ENCODE measurements around the gene TIMP2.

The TIMP2 gene

GRCh38 chr17:78820841-78821240, 104.3 kb downstream of the TIMP2 start:
- TF ChIP-seq SIN3A (IDR thresholded peaks at IDR 0.05; ENCODE audit: borderline replicate concordance, insufficient read depth, low read length) (no peak), POLR2AphosphoS5 (IDR thresholded peaks at IDR 0.05; ENCODE audit: low read depth, low read length) (no peak), TAF1 (IDR thresholded peaks at IDR 0.05; ENCODE audit: borderline replicate concordance, insufficient read depth, low read length) (no peak), FOXP2 (optimal IDR thresholded peaks at IDR 0.05; ENCODE audit: borderline replicate concordance, extremely low read depth, extremely low read length, insufficient read depth) (no peak)
- TF ChIP-seq, protein P1, sequence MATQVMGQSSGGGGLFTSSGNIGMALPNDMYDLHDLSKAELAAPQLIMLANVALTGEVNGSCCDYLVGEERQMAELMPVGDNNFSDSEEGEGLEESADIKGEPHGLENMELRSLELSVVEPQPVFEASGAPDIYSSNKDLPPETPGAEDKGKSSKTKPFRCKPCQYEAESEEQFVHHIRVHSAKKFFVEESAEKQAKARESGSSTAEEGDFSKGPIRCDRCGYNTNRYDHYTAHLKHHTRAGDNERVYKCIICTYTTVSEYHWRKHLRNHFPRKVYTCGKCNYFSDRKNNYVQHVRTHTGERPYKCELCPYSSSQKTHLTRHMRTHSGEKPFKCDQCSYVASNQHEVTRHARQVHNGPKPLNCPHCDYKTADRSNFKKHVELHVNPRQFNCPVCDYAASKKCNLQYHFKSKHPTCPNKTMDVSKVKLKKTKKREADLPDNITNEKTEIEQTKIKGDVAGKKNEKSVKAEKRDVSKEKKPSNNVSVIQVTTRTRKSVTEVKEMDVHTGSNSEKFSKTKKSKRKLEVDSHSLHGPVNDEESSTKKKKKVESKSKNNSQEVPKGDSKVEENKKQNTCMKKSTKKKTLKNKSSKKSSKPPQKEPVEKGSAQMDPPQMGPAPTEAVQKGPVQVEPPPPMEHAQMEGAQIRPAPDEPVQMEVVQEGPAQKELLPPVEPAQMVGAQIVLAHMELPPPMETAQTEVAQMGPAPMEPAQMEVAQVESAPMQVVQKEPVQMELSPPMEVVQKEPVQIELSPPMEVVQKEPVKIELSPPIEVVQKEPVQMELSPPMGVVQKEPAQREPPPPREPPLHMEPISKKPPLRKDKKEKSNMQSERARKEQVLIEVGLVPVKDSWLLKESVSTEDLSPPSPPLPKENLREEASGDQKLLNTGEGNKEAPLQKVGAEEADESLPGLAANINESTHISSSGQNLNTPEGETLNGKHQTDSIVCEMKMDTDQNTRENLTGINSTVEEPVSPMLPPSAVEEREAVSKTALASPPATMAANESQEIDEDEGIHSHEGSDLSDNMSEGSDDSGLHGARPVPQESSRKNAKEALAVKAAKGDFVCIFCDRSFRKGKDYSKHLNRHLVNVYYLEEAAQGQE (IDR thresholded peaks at IDR 0.05; ENCODE audit: insufficient read depth in 1 of 2, low read depth in 2 of 2, low read length in 2 of 2) = no peak

DNA sequence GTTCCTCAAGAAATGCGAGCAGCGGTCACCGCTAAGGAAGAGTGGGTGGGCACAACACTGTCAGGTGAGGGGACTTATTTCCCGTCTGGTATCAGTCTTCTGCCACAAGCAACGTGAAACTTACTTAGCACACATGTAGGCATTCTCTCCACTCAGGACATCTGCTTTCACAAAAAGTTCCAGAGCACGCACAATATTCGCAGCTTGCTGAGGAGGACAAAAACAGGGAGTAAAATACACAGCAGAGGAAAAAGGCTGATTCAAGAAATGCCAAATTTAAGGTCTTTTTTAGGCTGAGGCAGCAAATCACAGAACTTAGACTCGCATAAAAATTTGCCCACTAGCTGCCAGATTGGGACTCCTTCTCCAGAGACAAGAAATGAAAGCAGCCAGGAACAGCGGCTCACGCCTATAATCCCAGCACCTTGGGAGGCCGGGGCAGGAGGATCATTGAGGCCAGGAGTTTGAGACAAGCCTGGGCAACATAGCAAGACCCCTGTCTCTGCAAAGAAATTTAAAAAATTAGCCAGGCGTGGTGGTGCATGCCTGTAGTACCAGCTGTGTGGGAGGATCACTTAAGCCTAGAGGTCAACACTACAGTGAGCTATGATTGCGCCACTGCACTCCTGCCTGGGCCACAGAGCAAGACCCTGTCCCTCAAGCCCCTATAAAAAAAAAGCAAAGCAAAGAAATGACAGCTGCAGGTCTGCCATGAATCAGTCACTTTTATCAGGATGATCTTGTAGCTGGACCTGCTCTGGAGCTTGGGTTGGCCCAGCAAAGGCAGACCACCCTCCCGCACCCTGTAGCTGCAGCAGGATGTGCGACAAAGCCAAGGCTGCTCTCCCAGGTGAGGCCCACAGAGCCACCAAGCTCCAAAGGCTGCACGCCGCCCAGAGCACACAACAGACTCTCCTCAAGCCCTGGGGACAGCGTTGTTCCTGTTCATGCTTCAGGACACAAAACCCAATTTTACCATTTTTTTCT, 105.1 kb downstream of the TIMP2 start:
- TF ChIP-seq FOXP2 (optimal IDR thresholded peaks at IDR 0.05; ENCODE audit: borderline replicate concordance, extremely low read depth, extremely low read length, insufficient read depth) (no peak), POLR2AphosphoS5 (IDR thresholded peaks at IDR 0.05; ENCODE audit: low read depth, low read length) (no peak), SIN3A (IDR thresholded peaks at IDR 0.05; ENCODE audit: borderline replicate concordance, insufficient read depth, low read length) (no peak), TAF1 (IDR thresholded peaks at IDR 0.05; ENCODE audit: borderline replicate concordance, insufficient read depth, low read length) (no peak)
- TF ChIP-seq, protein P1 (IDR thresholded peaks at IDR 0.05; ENCODE audit: insufficient read depth in 1 of 2, low read depth in 2 of 2, low read length in 2 of 2) = no peak

DNA sequence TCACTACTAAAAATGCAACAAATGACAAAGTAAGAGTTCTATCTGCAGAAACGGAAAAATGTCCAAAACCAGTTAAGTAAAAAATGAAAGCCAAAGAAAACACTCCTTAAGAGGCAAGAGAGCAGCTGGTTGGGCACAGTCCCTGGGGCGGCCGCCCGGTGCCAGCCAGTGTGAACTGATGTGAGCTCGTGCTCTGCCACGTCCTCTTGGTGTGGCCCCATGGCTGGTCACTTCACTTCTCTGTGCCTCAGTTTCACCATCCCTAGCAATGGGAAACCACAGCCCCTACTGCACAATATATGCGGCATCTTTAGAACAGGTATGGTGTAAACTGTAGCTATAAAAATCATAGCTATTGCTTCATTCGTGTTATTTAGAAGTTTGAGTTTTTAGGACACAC, 105.8 kb downstream of the TIMP2 start:
- no peak for TF ChIP-seq FOXP2 (optimal IDR thresholded peaks at IDR 0.05; ENCODE audit: borderline replicate concordance, extremely low read depth, extremely low read length, insufficient read depth)
- no peak for TF ChIP-seq TAF1 (IDR thresholded peaks at IDR 0.05; ENCODE audit: borderline replicate concordance, insufficient read depth, low read length)
- no peak for TF ChIP-seq POLR2AphosphoS5 (IDR thresholded peaks at IDR 0.05; ENCODE audit: low read depth, low read length)
- TF ChIP-seq SIN3A (IDR thresholded peaks at IDR 0.05; ENCODE audit: borderline replicate concordance, insufficient read depth, low read length) = no peak
- TF ChIP-seq, protein P1 (IDR thresholded peaks at IDR 0.05; ENCODE audit: insufficient read depth in 1 of 2, low read depth in 2 of 2, low read length in 2 of 2) = no peak

GRCh38 chr17:78818932-78819331, 106.3 kb downstream of the TIMP2 start:
- TF ChIP-seq TAF1 (IDR thresholded peaks at IDR 0.05; ENCODE audit: borderline replicate concordance, insufficient read depth, low read length) = no peak
- peak; percentile 28; the same call in 1 of the 2 replicates for TF ChIP-seq POLR2AphosphoS5 (IDR thresholded peaks at IDR 0.05; ENCODE audit: low read depth, low read length)
- TF ChIP-seq FOXP2 (optimal IDR thresholded peaks at IDR 0.05; ENCODE audit: borderline replicate concordance, extremely low read depth, extremely low read length, insufficient read depth) = peak; percentile 79
- TF ChIP-seq SIN3A (IDR thresholded peaks at IDR 0.05; ENCODE audit: borderline replicate concordance, insufficient read depth, low read length) = peak; percentile 78; the same call in 1 of the 2 replicates
- TF ChIP-seq, protein P1 (IDR thresholded peaks at IDR 0.05; ENCODE audit: insufficient read depth in 1 of 2, low read depth in 2 of 2, low read length in 2 of 2) = peak in 1 of 2 experiments; percentile 57; a peak in 1 of 4 replicates
